ENCODE results near the gene PRTFDC1.

Gene PRTFDC1

GRCh38 chr10:24813856-24814255 lies 138.6 kb downstream of the PRTFDC1 start:
- no peak for TF ChIP-seq CTCF (IDR thresholded peaks at IDR 0.05; ENCODE audit: borderline replicate concordance, insufficient read depth, low read depth, low read length)
- no peak overlapping the region for H3K4me3 ChIP-seq (ENCODE audit: low read depth, low read length)

- no peak for TF ChIP-seq CTCF (IDR thresholded peaks at IDR 0.05; ENCODE audit: borderline replicate concordance, insufficient read depth, low read depth, low read length)
- no peak overlapping the region for H3K4me3 ChIP-seq (ENCODE audit: low read depth, low read length)
Observed at GRCh38 chr10:24806262-24806661, 146.1 kb downstream of the PRTFDC1 start.

DNA sequence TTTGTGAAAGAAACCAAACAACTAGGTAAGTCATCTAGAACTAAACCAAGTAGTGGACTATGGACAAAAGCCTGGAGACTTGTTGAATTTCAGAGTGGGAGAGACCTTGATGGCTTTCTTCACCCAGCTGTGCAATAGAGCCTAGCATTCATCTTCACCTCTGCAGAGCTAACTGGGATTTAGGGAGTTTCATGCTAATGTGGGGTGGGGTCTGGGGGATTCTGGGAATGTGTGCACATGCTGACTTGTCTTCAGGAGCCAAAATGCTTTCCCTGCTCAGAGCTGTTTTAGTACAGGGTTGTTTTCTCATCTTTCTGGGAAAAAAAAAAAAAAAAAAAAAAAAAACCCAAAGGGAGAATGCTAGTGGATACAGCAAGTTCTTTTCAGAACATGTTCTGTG lies 147.4 kb downstream of the PRTFDC1 start:
- no peak overlapping the region for H3K4me3 ChIP-seq (ENCODE audit: low read depth, low read length)
- no peak for TF ChIP-seq CTCF (IDR thresholded peaks at IDR 0.05; ENCODE audit: borderline replicate concordance, insufficient read depth, low read depth, low read length)

DNA sequence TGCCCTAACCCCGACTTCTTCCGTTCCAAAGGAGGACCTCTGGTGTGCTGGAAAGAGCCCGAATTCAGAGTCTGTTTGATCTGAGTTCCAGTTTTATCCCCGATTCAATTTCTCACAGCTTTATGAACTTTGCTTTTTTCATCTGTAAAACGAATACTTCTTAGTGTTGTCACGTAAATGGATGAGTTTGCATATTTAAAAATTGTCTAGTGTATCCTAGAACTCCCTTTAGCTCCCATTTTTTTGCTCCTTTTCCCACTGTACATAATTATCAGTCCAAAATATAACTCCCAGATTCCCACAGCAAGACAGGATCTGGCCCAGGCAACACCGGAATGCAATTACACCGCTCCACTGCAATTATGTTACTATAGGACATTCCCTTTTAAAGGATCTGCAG lies 148.0 kb downstream of the PRTFDC1 start:
- no peak overlapping the region for H3K4me3 ChIP-seq (ENCODE audit: low read depth, low read length)

DNA sequence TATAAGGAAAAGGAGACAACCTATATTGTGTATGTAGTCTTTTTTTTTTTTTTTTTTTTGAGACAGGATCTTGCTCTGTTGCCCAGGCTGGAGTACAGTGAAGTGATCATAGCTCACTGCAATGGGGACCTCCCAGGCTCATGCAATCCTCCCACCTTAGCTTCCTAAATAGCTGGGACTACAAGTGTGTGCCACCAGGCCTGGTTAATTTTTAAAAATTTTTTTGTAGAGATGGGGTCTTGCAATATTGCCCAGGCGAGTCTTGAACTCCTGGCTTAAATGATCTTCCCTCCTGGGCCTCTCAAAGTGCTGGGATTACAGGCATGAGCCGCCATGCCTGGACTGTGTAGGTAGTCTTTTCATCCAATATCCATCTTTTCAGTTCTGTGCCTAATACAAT lies 150.0 kb downstream of the PRTFDC1 start:
- no peak overlapping the region for H3K4me3 ChIP-seq (ENCODE audit: low read depth, low read length)
- TF ChIP-seq CTCF (IDR thresholded peaks at IDR 0.05; ENCODE audit: borderline replicate concordance, insufficient read depth, low read depth, low read length), result no peak

More for the DNA sequence above, 148.0 kb downstream of the PRTFDC1 start:
- no peak for TF ChIP-seq CTCF (IDR thresholded peaks at IDR 0.05; ENCODE audit: borderline replicate concordance, insufficient read depth, low read depth, low read length)

GRCh38 chr10:24800861-24801260 lies 151.5 kb downstream of the PRTFDC1 start:
- no peak for TF ChIP-seq CTCF (IDR thresholded peaks at IDR 0.05; ENCODE audit: borderline replicate concordance, insufficient read depth, low read depth, low read length)
- H3K4me3 ChIP-seq (ENCODE audit: low read depth, low read length), result no peak overlapping the region

All from GM12875 (cell line).